Measurements from ENCODE around the gene ABI3BP. TPM values are rescaled to one million over a fixed set of nuclear protein-coding genes. Genes with fewer than 3 reads are reported as not detected.
"Not testable (repeated sequence)": the region's sequence is repeated elsewhere in the genome, so short reads cannot be mapped to it uniquely, and the experiment has no call there.

Gene ABI3BP
- total RNA-seq, 1 experiment from 2014 or later, result not detected

GRCh38 chr3:100954199-100954935 lies 38.9 kb downstream of the ABI3BP start:
- in situ Hi-C loops (cut with HindIII; ENCODE audit: low sequenced_read_pairs), result no loop called here
- DNase-seq (ENCODE audit: low spot score), result no peak

- no peak for DNase-seq (ENCODE audit: low spot score)
- in situ Hi-C loops (cut with HindIII; ENCODE audit: low sequenced_read_pairs), result no loop called here
Observed at GRCh38 chr3:100953103-100953502, 40.1 kb downstream of the ABI3BP start.

GRCh38 chr3:100947119-100947518 lies 46.1 kb downstream of the ABI3BP start:
- in situ Hi-C loops (cut with HindIII; ENCODE audit: low sequenced_read_pairs), result no loop called here
- DNase-seq (ENCODE audit: low spot score), result no peak

- DNase-seq (ENCODE audit: low spot score); in situ Hi-C loops (cut with HindIII; ENCODE audit: low sequenced_read_pairs): not testable (repeated sequence)
Observed at GRCh38 chr3:100946096-100946495, 47.1 kb downstream of the ABI3BP start.

- DNase-seq (ENCODE audit: low spot score), result no peak
- in situ Hi-C loops (cut with HindIII; ENCODE audit: low sequenced_read_pairs), result no loop called here
Observed at GRCh38 chr3:100941451-100941850, 51.8 kb downstream of the ABI3BP start.

- no peak for DNase-seq (ENCODE audit: low spot score)
- in situ Hi-C loops (cut with HindIII; ENCODE audit: low sequenced_read_pairs), result no loop called here
Observed at GRCh38 chr3:100941041-100941440, 52.2 kb downstream of the ABI3BP start.

GRCh38 chr3:100936931-100937330 lies 56.3 kb downstream of the ABI3BP start:
- in situ Hi-C loops (cut with HindIII; ENCODE audit: low sequenced_read_pairs), result no loop called here
- DNase-seq (ENCODE audit: low spot score), result no peak

GRCh38 chr3:100932491-100932890 lies 60.7 kb downstream of the ABI3BP start:
- in situ Hi-C loops (cut with HindIII; ENCODE audit: low sequenced_read_pairs), result no loop called here
- DNase-seq (ENCODE audit: low spot score), result no peak

GRCh38 chr3:100928638-100929428 lies 64.4 kb downstream of the ABI3BP start:
- in situ Hi-C loops (cut with HindIII; ENCODE audit: low sequenced_read_pairs), result no loop called here
- DNase-seq (ENCODE audit: low spot score), result no peak

GRCh38 chr3:100927775-100928174 lies 65.4 kb downstream of the ABI3BP start:
- in situ Hi-C loops (cut with HindIII; ENCODE audit: low sequenced_read_pairs), result no loop called here

GRCh38 chr3:100915706-100916495 lies 77.3 kb downstream of the ABI3BP start:
- in situ Hi-C loops (cut with HindIII; ENCODE audit: low sequenced_read_pairs), result no loop called here
- DNase-seq (ENCODE audit: low spot score), result no peak

More at GRCh38 chr3:100927775-100928174, 65.4 kb downstream of the ABI3BP start:
- no peak for DNase-seq (ENCODE audit: low spot score)

- DNase-seq (ENCODE audit: low spot score), result no peak
- in situ Hi-C loops (cut with HindIII; ENCODE audit: low sequenced_read_pairs), result no loop called here
Observed at GRCh38 chr3:100913870-100914648, 79.2 kb downstream of the ABI3BP start.

- DNase-seq (ENCODE audit: low spot score), result no peak
- in situ Hi-C loops (cut with HindIII; ENCODE audit: low sequenced_read_pairs), result no loop called here
Observed at GRCh38 chr3:100912976-100913545, 80.2 kb downstream of the ABI3BP start.

GRCh38 chr3:100912571-100912970 lies 80.7 kb downstream of the ABI3BP start:
- in situ Hi-C loops (cut with HindIII; ENCODE audit: low sequenced_read_pairs), result no loop called here

GRCh38 chr3:100911956-100912355 lies 81.3 kb downstream of the ABI3BP start:
- DNase-seq (ENCODE audit: low spot score), result no peak
- in situ Hi-C loops (cut with HindIII; ENCODE audit: low sequenced_read_pairs), result no loop called here

More at GRCh38 chr3:100912571-100912970, 80.7 kb downstream of the ABI3BP start:
- DNase-seq (ENCODE audit: low spot score), result no peak

- no peak for DNase-seq (ENCODE audit: low spot score)
- in situ Hi-C loops (cut with HindIII; ENCODE audit: low sequenced_read_pairs), result no loop called here
Observed at GRCh38 chr3:100910986-100911385, 82.2 kb downstream of the ABI3BP start.

- in situ Hi-C loops (cut with HindIII; ENCODE audit: low sequenced_read_pairs), result no loop called here
- DNase-seq (ENCODE audit: low spot score), result no peak
Observed at GRCh38 chr3:100902572-100902971, 90.6 kb downstream of the ABI3BP start.

GRCh38 chr3:100900671-100901335 lies 92.4 kb downstream of the ABI3BP start:
- in situ Hi-C loops (cut with HindIII; ENCODE audit: low sequenced_read_pairs), result no loop called here
- no peak for DNase-seq (ENCODE audit: low spot score)

All from G401 (cell line).